Measurements from ENCODE around the gene DPH2.

The DPH2 gene

GRCh38 chr1:43983253-43983899 lies 13.6 kb downstream of the DPH2 start:
- DNase-seq (ENCODE audit: low read depth), result no peak

GRCh38 chr1:43984855-43985254 lies 15.0 kb downstream of the DPH2 start:
- DNase-seq (ENCODE audit: low read depth), result no peak

- DNase-seq (ENCODE audit: low read depth), result no peak
These were observed 16.3 kb downstream of the DPH2 start for GRCh38 chr1:43985984-43986595.

- DNase-seq (ENCODE audit: low read depth), result no peak
These were observed 16.9 kb downstream of the DPH2 start for GRCh38 chr1:43986712-43987111.

- DNase-seq (ENCODE audit: low read depth), result no peak
These were observed 17.5 kb downstream of the DPH2 start for GRCh38 chr1:43987159-43987902.

- DNase-seq (ENCODE audit: low read depth), result no peak
These were observed 20.7 kb downstream of the DPH2 start for GRCh38 chr1:43990271-43991199.

GRCh38 chr1:43991200-43991475 lies 21.3 kb downstream of the DPH2 start:
- no peak for DNase-seq (ENCODE audit: low read depth)

- DNase-seq (ENCODE audit: low read depth), result peak; percentile 51
These were observed 21.8 kb downstream of the DPH2 start, which contains the start of gene CCDC24 for GRCh38 chr1:43991476-43992231. Gene CCDC24, plus strand, starts transcription at chr1:43991599. Its CDS starts 280 bp downstream, at chr1:43991879.

GRCh38 chr1:43992232-43992995 lies 22.6 kb downstream of the DPH2 start:
- no peak for DNase-seq (ENCODE audit: low read depth)

GRCh38 chr1:43993206-43993914 lies 23.6 kb downstream of the DPH2 start:
- no peak for DNase-seq (ENCODE audit: low read depth)

- DNase-seq (ENCODE audit: low read depth), result no peak
These were observed 24.3 kb downstream of the DPH2 start for GRCh38 chr1:43994071-43994470.

GRCh38 chr1:43994794-43995790 lies 25.3 kb downstream of the DPH2 start:
- no peak for DNase-seq (ENCODE audit: low read depth)

GRCh38 chr1:43995984-43996732 lies 26.3 kb downstream of the DPH2 start:
- DNase-seq (ENCODE audit: low read depth), result no peak

- no peak for DNase-seq (ENCODE audit: low read depth)
These were observed 26.9 kb downstream of the DPH2 start for GRCh38 chr1:43996733-43997115.

- DNase-seq (ENCODE audit: low read depth), result no peak
These were observed 27.6 kb downstream of the DPH2 start for GRCh38 chr1:43997295-43997999.

- no peak for DNase-seq (ENCODE audit: low read depth)
These were observed 28.2 kb downstream of the DPH2 start for GRCh38 chr1:43998000-43998378.

GRCh38 chr1:43999455-43999854 lies 29.6 kb downstream of the DPH2 start:
- DNase-seq (ENCODE audit: low read depth), result no peak
